Panc1 (cell line): Measurements from ENCODE around the gene CRIP3. TPM values are rescaled to one million over a fixed set of nuclear protein-coding genes. Genes with fewer than 3 reads are reported as not detected.
"Not testable (repeated sequence)": the region's sequence is repeated elsewhere in the genome, so short reads cannot be mapped to it uniquely, and the experiment has no call there.

ENCODE experiments used
- ATAC-seq: fragments of 200-7000 bp; cut with Tn5 transposase; 2 replicates; pipeline ENCODE4 v1.9.1; 2020; ENCODE audit warnings: mild to moderate bottlenecking, moderate library complexity
- BruUV-seq: library from RNA; stranded (reverse); fragments of 400-500 nt; replicated peaks from 2 replicates; lab custom pipeline; 2021; lab: Mats Ljungman, UMichigan
- CTCF ChIA-PET: fragments of 300-600 bp; sonication (Branson Sonifier 250); formaldehyde crosslinking; loops from one replicate; lab custom pipeline; 2022; ENCODE audit warnings: antibody characterized with exemption; lab: Charles Lee
- POLR2A ChIA-PET: fragments of 300-600 bp; sonication (Branson Sonifier 250); formaldehyde crosslinking; loops from one replicate; lab custom pipeline; 2022; ENCODE audit warnings: antibody characterized with exemption; lab: Charles Lee
- DNase-seq: peaks from one replicate; pipeline ENCODE4 v3.0.0-alpha.2; 2010; ENCODE audit warnings: low read depth, low spot score
- H3K27ac ChIP-seq: 2 replicates; pipeline ENCODE4 v1.5.1; 2011; ENCODE audit warnings: mild to moderate bottlenecking, low read length, inconsistent platforms
- H3K27me3 ChIP-seq: fragments of 200-500 bp; sonication (Bioruptor generic); 2 replicates; pipeline ENCODE4 v1.6.0; 2014; ENCODE audit warnings: low read length, inconsistent platforms; ENCODE audit not compliant: control insufficient read depth, insufficient read depth
- H3K36me3 ChIP-seq: fragments of 200-500 bp; sonication (Bioruptor generic); 2 replicates; pipeline ENCODE4 v1.5.1; 2014; ENCODE audit warnings: inconsistent platforms, mild to moderate bottlenecking, low read length, moderate library complexity; ENCODE audit not compliant: control insufficient read depth, insufficient read depth
- H3K4me1 ChIP-seq: 2 replicates; pipeline ENCODE4 v1.5.1; 2011; ENCODE audit warnings: inconsistent platforms, mild to moderate bottlenecking, low read length, moderate library complexity; ENCODE audit not compliant: control insufficient read depth, insufficient read depth
- H3K4me3 ChIP-seq, 2 experiments: 2 replicates each; pipeline ENCODE4 v1.5.1; 2011 to 2012; ENCODE audit warnings: low read depth in 2 of 2, low read length in 2 of 2, mild to moderate bottlenecking in 2 of 2, inconsistent platforms in 1 of 2, moderate library complexity in 1 of 2
- H3K9me3 ChIP-seq: fragments of 200-500 bp; sonication (Bioruptor generic); 2 replicates; pipeline ENCODE4 v1.5.1; 2014; ENCODE audit warnings: low read depth, mild to moderate bottlenecking, inconsistent platforms, low read length, moderate library complexity; ENCODE audit not compliant: control insufficient read depth, insufficient read depth
- POLR2AphosphoS5 ChIP-seq: IDR thresholded peaks from 2 replicates; pipeline ENCODE4 v1.6.1; 2012; ENCODE audit warnings: mild to moderate bottlenecking, low read depth, low read length, moderate library complexity
- SIN3A ChIP-seq: IDR thresholded peaks from 2 replicates; pipeline ENCODE4 v1.6.1; 2012; ENCODE audit warnings: low read depth, mild to moderate bottlenecking, low read length, moderate library complexity, borderline replicate concordance; ENCODE audit not compliant: insufficient read depth
- TCF7L2 ChIP-seq: IDR thresholded peaks from 2 replicates; pipeline ENCODE4 v1.6.1; 2011; ENCODE audit warnings: mild to moderate bottlenecking, low read depth, low read length, inconsistent platforms
- in situ Hi-C: cut with HindIII; loops from 2 replicates; pipeline ENCODE4 v1.10.0; 2016; ENCODE audit warnings: low sequenced_read_pairs, low pct_unique_long_range_greater_than_20kb
- intact Hi-C: fragments of 100-400 bp; cut with micrococcal nuclease; formaldehyde crosslinking; loops from one replicate; pipeline ENCODE4 v1.10.0; 2022; ENCODE audit not compliant: unreplicated experiment
- total RNA-seq: library from RNA; stranded (reverse); gene quantifications from one replicate; pipeline ENCODE4 v1.2.1, GENCODE V29; 2021; ENCODE audit not compliant: unreplicated experiment
- TF ChIP-seq, protein P1 (sequence below): fragments of 450-650 bp; IDR thresholded peaks from 2 replicates; pipeline ENCODE4 v1.5.1; 2017; ENCODE audit warnings: mild to moderate bottlenecking
- TF ChIP-seq, protein P2 (sequence below), 2 experiments: IDR thresholded peaks; 2 replicates each; pipeline ENCODE4 v1.6.1; 2011 to 2012; ENCODE audit warnings: low read depth in 2 of 2, control low read depth in 1 of 2, low read length in 1 of 2, mild to moderate bottlenecking in 1 of 2, moderate library complexity in 1 of 2; ENCODE audit not compliant: insufficient read depth in 1 of 2

The CRIP3 gene
- total RNA-seq, 1 experiment from 2014 or later, result 0.64 TPM

DNA sequence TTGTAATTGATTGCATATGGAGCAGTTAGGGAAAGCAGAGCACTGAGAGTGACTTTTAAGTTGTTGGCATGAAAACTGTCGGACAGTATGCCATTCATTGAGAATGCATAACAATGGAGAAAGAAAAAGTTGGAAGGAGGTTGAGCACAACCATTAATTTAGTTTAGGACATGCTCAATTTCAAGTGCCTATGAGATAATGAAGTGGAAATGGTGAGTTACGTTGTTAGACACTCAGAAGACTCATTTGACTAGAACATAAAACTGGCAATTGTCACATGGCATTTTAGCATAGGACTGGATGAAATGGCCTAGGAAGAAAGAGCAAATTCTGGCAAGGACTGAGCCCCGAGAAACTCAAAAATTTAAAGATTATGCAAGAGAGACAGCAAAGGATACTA, 38.8 kb upstream of the CRIP3 start:
- Histone ChIP-seq H3K27ac (no peak overlapping the region), H3K9me3 (no peaks in the 10 kb centered on the region), H3K27me3 (no peaks in the 10 kb centered on the region), H3K4me3 (no peak overlapping the region), H3K36me3 (peaks cover 21% of the 10 kb centered on the region), H3K4me1 (no peaks in the 10 kb centered on the region)
- BruUV-seq, result no TSS peak
- DNase-seq (no peak), ATAC-seq (no peak)
- ChIA-PET CTCF (no interaction called here), POLR2A (no interaction called here)
- TF ChIP-seq, protein P1, sequence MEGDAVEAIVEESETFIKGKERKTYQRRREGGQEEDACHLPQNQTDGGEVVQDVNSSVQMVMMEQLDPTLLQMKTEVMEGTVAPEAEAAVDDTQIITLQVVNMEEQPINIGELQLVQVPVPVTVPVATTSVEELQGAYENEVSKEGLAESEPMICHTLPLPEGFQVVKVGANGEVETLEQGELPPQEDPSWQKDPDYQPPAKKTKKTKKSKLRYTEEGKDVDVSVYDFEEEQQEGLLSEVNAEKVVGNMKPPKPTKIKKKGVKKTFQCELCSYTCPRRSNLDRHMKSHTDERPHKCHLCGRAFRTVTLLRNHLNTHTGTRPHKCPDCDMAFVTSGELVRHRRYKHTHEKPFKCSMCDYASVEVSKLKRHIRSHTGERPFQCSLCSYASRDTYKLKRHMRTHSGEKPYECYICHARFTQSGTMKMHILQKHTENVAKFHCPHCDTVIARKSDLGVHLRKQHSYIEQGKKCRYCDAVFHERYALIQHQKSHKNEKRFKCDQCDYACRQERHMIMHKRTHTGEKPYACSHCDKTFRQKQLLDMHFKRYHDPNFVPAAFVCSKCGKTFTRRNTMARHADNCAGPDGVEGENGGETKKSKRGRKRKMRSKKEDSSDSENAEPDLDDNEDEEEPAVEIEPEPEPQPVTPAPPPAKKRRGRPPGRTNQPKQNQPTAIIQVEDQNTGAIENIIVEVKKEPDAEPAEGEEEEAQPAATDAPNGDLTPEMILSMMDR, result no peak
- TF ChIP-seq SIN3A, result no peak
- TF ChIP-seq, protein P2, sequence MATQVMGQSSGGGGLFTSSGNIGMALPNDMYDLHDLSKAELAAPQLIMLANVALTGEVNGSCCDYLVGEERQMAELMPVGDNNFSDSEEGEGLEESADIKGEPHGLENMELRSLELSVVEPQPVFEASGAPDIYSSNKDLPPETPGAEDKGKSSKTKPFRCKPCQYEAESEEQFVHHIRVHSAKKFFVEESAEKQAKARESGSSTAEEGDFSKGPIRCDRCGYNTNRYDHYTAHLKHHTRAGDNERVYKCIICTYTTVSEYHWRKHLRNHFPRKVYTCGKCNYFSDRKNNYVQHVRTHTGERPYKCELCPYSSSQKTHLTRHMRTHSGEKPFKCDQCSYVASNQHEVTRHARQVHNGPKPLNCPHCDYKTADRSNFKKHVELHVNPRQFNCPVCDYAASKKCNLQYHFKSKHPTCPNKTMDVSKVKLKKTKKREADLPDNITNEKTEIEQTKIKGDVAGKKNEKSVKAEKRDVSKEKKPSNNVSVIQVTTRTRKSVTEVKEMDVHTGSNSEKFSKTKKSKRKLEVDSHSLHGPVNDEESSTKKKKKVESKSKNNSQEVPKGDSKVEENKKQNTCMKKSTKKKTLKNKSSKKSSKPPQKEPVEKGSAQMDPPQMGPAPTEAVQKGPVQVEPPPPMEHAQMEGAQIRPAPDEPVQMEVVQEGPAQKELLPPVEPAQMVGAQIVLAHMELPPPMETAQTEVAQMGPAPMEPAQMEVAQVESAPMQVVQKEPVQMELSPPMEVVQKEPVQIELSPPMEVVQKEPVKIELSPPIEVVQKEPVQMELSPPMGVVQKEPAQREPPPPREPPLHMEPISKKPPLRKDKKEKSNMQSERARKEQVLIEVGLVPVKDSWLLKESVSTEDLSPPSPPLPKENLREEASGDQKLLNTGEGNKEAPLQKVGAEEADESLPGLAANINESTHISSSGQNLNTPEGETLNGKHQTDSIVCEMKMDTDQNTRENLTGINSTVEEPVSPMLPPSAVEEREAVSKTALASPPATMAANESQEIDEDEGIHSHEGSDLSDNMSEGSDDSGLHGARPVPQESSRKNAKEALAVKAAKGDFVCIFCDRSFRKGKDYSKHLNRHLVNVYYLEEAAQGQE (IDR thresholded peaks at IDR 0.05; ENCODE audit: insufficient read depth in 1 of 2, low read depth in 2 of 2, low read length in 1 of 2), result no peak
- intact Hi-C loops, result no loop called here
- in situ Hi-C loops, result no loop called here

- Histone ChIP-seq H3K9me3 (no peaks in the 10 kb centered on the region), H3K27me3 (no peaks in the 10 kb centered on the region), H3K4me1 (no peaks in the 10 kb centered on the region), H3K36me3 (peaks cover 20% of the 10 kb centered on the region), H3K27ac (no peak overlapping the region), H3K4me3 (no peak overlapping the region)
- POLR2A ChIA-PET, result interaction anchor here (0.6 kb wide), 2 partner anchors 116 to 1665 kb away, joined by 6 to 7 read pairs; no protein-coding TSS in a partner anchor
- no peak for ATAC-seq
- no TSS peak for BruUV-seq
- no peak for DNase-seq
- in situ Hi-C loops, result no loop called here
- CTCF ChIA-PET, result no interaction called here
- no peak for TF ChIP-seq TCF7L2
- TF ChIP-seq POLR2AphosphoS5, result no peak
- TF ChIP-seq, protein P1, result no peak
- TF ChIP-seq SIN3A, result no peak
- TF ChIP-seq, protein P2 (IDR thresholded peaks at IDR 0.05; ENCODE audit: insufficient read depth in 1 of 2, low read depth in 2 of 2, low read length in 1 of 2), result no peak
- intact Hi-C loops, result no loop called here
Observed at GRCh38 chr6:43347021-43347420, 38.4 kb upstream of the CRIP3 start.

DNA sequence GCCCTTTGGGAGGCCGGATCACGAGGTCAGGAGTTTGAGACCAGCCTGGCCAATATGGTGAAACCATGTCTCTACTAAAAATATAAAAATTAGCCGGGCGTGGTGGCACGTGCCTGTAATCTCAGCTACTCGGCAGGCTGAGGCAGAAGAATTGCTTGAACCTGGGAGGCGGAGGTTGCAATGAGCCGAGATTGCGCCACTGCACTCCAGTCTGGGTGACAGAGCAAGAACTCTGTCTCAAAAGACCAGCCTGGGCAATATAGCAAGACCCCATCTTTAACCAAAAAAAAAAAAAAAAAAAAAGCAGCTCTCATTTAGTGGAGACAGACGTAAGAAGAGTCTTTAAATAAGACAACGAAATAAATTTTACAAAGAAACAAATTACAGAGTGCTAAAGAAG, 37.6 kb upstream of the CRIP3 start:
- POLR2A ChIA-PET, result interaction anchor here (0.6 kb wide), 2 partner anchors 115 to 1664 kb away, joined by 6 to 7 read pairs; no protein-coding TSS in a partner anchor
- intact Hi-C loops, DNase-seq, H3K27me3 ChIP-seq, H3K4me1 ChIP-seq, BruUV-seq, H3K4me3 ChIP-seq, H3K27ac ChIP-seq, ATAC-seq, in situ Hi-C loops, H3K9me3 ChIP-seq, CTCF ChIA-PET: not testable (repeated sequence)
- peaks cover 25% of the 10 kb centered on the region for H3K36me3 ChIP-seq
